DND-41 (cell line): ENCODE measurements around the gene CADM2.

ENCODE experiments used
- EZH2 ChIP-seq: IDR thresholded peaks from 3 replicates; pipeline ENCODE4 v1.6.1; 2012; ENCODE audit warnings: borderline replicate concordance, low read depth, mild to moderate bottlenecking, moderate library complexity, low read length, inconsistent platforms; ENCODE audit not compliant: severe bottlenecking
- TF ChIP-seq, protein P1 (sequence below): IDR thresholded peaks from 2 replicates; pipeline ENCODE4 v1.5.1; 2012; ENCODE audit warnings: borderline replicate concordance, low read length, moderate library complexity, mild to moderate bottlenecking; ENCODE audit not compliant: poor library complexity, severe bottlenecking; ENCODE audit errors: extremely low read depth

GRCh38 chr3:86056962-86057361 is 1098.2 kb downstream of the CADM2 start:
- TF ChIP-seq, protein P1, sequence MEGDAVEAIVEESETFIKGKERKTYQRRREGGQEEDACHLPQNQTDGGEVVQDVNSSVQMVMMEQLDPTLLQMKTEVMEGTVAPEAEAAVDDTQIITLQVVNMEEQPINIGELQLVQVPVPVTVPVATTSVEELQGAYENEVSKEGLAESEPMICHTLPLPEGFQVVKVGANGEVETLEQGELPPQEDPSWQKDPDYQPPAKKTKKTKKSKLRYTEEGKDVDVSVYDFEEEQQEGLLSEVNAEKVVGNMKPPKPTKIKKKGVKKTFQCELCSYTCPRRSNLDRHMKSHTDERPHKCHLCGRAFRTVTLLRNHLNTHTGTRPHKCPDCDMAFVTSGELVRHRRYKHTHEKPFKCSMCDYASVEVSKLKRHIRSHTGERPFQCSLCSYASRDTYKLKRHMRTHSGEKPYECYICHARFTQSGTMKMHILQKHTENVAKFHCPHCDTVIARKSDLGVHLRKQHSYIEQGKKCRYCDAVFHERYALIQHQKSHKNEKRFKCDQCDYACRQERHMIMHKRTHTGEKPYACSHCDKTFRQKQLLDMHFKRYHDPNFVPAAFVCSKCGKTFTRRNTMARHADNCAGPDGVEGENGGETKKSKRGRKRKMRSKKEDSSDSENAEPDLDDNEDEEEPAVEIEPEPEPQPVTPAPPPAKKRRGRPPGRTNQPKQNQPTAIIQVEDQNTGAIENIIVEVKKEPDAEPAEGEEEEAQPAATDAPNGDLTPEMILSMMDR: no peak
- no peak for TF ChIP-seq EZH2
